B cell (primary cell): ENCODE results near the gene GUCY2F. TPM values are rescaled to one million over a fixed set of nuclear protein-coding genes. Genes with fewer than 3 reads are reported as not detected.

ENCODE experiments used
- ATAC-seq: fragments of 200-7000 bp; cut with Tn5 transposase; one replicate; pipeline ENCODE4 v1.10.0; 2021; ENCODE audit warnings: low read depth, mild to moderate bottlenecking, moderate number of reproducible peaks, moderate library complexity
- CTCF ChIA-PET: fragments of 350-600 bp; sonication (Branson Sonifier 250); formaldehyde crosslinking; loops from one replicate; lab custom pipeline; 2021; ENCODE audit warnings: antibody characterized with exemption, inconsistent platforms; lab: Charles Lee
- POLR2A ChIA-PET: fragments of 350-600 bp; sonication (Branson Sonifier 250); formaldehyde crosslinking; loops from one replicate; lab custom pipeline; 2021; ENCODE audit warnings: antibody characterized with exemption; lab: Charles Lee
- DNase-seq: peaks from one replicate; pipeline ENCODE4 v3.0.0; 2013
- H2AFZ ChIP-seq: 2 replicates; pipeline ENCODE4 v1.6.1; 2012; ENCODE audit warnings: mild to moderate bottlenecking, low read depth, low read length; ENCODE audit not compliant: insufficient read depth, poor library complexity, severe bottlenecking
- H3K27ac ChIP-seq, 2 donors: 1 replicate in 1 of 2; 2 replicates in 1 of 2; pipeline ENCODE4 v1.5.1; 2012 to 2013; ENCODE audit warnings: low read length in 2 of 2, mild to moderate bottlenecking in 2 of 2, moderate library complexity in 1 of 2
- H3K27me3 ChIP-seq, 4 experiments: fragments of 200-600 bp in 1 of 4; sonication (generic) in 1 of 4; replicated peaks in 1 of 4; 1 replicate in 2 of 4; 2 replicates in 2 of 4; pipeline versions ENCODE4 v1.6.1 to v1.7.0; 2013 to 2016; ENCODE audit warnings: low read length in 3 of 4, mild to moderate bottlenecking in 2 of 4, mixed read lengths in 1 of 4, moderate library complexity in 1 of 4; ENCODE audit not compliant: insufficient read depth in 4 of 4, control insufficient read depth in 3 of 4; ENCODE audit errors: control extremely low read depth in 1 of 4
- H3K36me3 ChIP-seq, 2 experiments: replicated peaks in 1 of 2; 1 replicate in 1 of 2; 2 replicates in 1 of 2; pipeline versions ENCODE4 v1.6.1 to v1.7.1; 2013; ENCODE audit warnings: low read length in 1 of 2; ENCODE audit not compliant: insufficient read depth in 2 of 2, control insufficient read depth in 1 of 2; ENCODE audit errors: control extremely low read depth in 1 of 2, extremely low read depth in 1 of 2
- H3K4me1 ChIP-seq, 2 donors: fragments of 200-600 bp in 1 of 2; sonication (generic) in 1 of 2; 1 replicate in 1 of 2; 2 replicates in 1 of 2; pipeline versions ENCODE4 v1.5.1 to v1.6.1; 2013 to 2017; ENCODE audit warnings: low read length in 2 of 2; ENCODE audit not compliant: control insufficient read depth in 2 of 2, insufficient read depth in 2 of 2
- H3K4me2 ChIP-seq: replicated peaks from 2 replicates; pipeline ENCODE3; 2012; ENCODE audit warnings: mild to moderate bottlenecking, low read depth, low read length; ENCODE audit not compliant: poor library complexity, severe bottlenecking
- H3K4me3 ChIP-seq, 5 experiments: fragments of 200-600 bp in 1 of 5; sonication (generic) in 1 of 5; 1 replicate in 3 of 5; 2 replicates in 2 of 5; pipeline versions ENCODE4 v1.5.1 to v1.7.0; 2011 to 2016; ENCODE audit warnings: low read length in 4 of 5, mild to moderate bottlenecking in 4 of 5, low read depth in 2 of 5, control low read depth in 1 of 5, moderate library complexity in 1 of 5; ENCODE audit not compliant: insufficient read depth in 1 of 5; ENCODE audit errors: control extremely low read depth in 1 of 5, extremely low read depth in 1 of 5
- H3K79me2 ChIP-seq: fragments of 200-600 bp; sonication (generic); one replicate; pipeline ENCODE4 v1.6.0; 2016; ENCODE audit warnings: low read length; ENCODE audit not compliant: control insufficient read depth, insufficient read depth
- H3K9ac ChIP-seq: fragments of 200-600 bp; sonication (generic); 2 replicates; pipeline ENCODE4 v1.6.1; 2017; ENCODE audit warnings: mild to moderate bottlenecking, low read length, moderate library complexity
- H3K9me3 ChIP-seq, 3 donors: one replicate each; pipeline versions ENCODE4 v1.6.1 to v1.7.1; 2013; ENCODE audit warnings: low read length in 2 of 3; ENCODE audit not compliant: control insufficient read depth in 2 of 3, insufficient read depth in 1 of 3; ENCODE audit errors: control extremely low read depth in 1 of 3
- H4K20me1 ChIP-seq: 2 replicates; pipeline ENCODE4 v1.6.0; 2012; ENCODE audit warnings: mild to moderate bottlenecking, low read length; ENCODE audit not compliant: insufficient read depth, control insufficient read depth, poor library complexity, severe bottlenecking
- H3K27ac Mint-ChIP-seq: one replicate; pipeline ENCODE4 v1.8.0; 2021; ENCODE audit warnings: mixed read lengths
- H3K27me3 Mint-ChIP-seq: one replicate; pipeline ENCODE4 v1.8.0; 2021; ENCODE audit warnings: mixed read lengths
- H3K4me1 Mint-ChIP-seq: one replicate; pipeline ENCODE4 v1.8.0; 2021; ENCODE audit warnings: mixed read lengths
- H3K4me3 Mint-ChIP-seq: one replicate; pipeline ENCODE4 v1.8.0; 2021; ENCODE audit warnings: mixed read lengths
- H3K9me3 Mint-ChIP-seq: one replicate; pipeline ENCODE4 v1.8.0; 2022; ENCODE audit warnings: mixed read lengths; ENCODE audit not compliant: insufficient read depth
- CTCF ChIP-seq: fragments of 200-600 bp; IDR thresholded peaks from one replicate; pipeline ENCODE4 v1.8.0; 2022; ENCODE audit warnings: antibody characterized with exemption, mild to moderate bottlenecking
- EZH2 ChIP-seq: IDR thresholded peaks from 2 replicates; pipeline ENCODE4 v1.6.1; 2012; ENCODE audit warnings: borderline replicate concordance, low read depth, mild to moderate bottlenecking, moderate library complexity, low read length; ENCODE audit not compliant: insufficient read depth, poor library complexity, severe bottlenecking
- WGBS: methylation state at CpG from one replicate; pipeline ENCODE4 v1.1.5; 2013; ENCODE audit warnings: missing lambda C conversion rate; ENCODE audit not compliant: insufficient coverage; 5-methylcytosine and 5-hydroxymethylcytosine counted together
- intact Hi-C: fragments of 100-400 bp; cut with micrococcal nuclease; formaldehyde crosslinking; loops from one replicate; pipeline ENCODE4 v1.10.0; 2022
- polyA plus RNA-seq: library from polyadenylated mRNA; depleted of rRNA; stranded (reverse); fragments of >200 nt; gene quantifications from 2 replicates; pipeline ENCODE4 v1.2.3, GENCODE V29; 2012
- total RNA-seq, 2 donors: library from RNA; stranded (reverse); fragments of 120-200 nt in 1 of 2; gene quantifications; 1 replicate in 1 of 2; 2 replicates in 1 of 2; pipeline versions ENCODE4 v1.2.3 to v1.2.4, GENCODE V29; 2013 to 2022

Gene GUCY2F
- total and polyA plus RNA-seq, 2 donors (not counting 1 experiment from before 2014, with no cell fraction given) = not detected

GRCh38 chrX:109345856-109346255 is 136.0 kb downstream of the GUCY2F start:
- Histone ChIP-seq H3K9me3 (no peaks in the 10 kb centered on the region), H3K79me2 (no peaks in the 10 kb centered on the region), H3K27ac (no peak overlapping the region), H3K4me2 (no peak overlapping the region), H3K4me3 (no peak overlapping the region), H2AFZ (no peak overlapping the region), H3K36me3 (no peaks in the 10 kb centered on the region), H3K4me1 (no peaks in the 10 kb centered on the region), H3K9ac (no peak overlapping the region), H3K27me3 (no peaks in the 10 kb centered on the region), H4K20me1 (no peaks in the 10 kb centered on the region)
- Mint-ChIP-seq H3K9me3 (no peaks in the 10 kb centered on the region), H3K27me3 (no peaks in the 10 kb centered on the region), H3K27ac (no peak overlapping the region), H3K4me1 (no peaks in the 10 kb centered on the region), H3K4me3 (no peak overlapping the region)
- intact Hi-C loops = no loop called here
- DNase-seq (no peak), ATAC-seq (no peak)
- ChIA-PET CTCF (no interaction called here), POLR2A (no interaction called here)
- TF ChIP-seq EZH2 (no peak), CTCF (no peak)

GRCh38 chrX:109344678-109345077 is 137.2 kb downstream of the GUCY2F start:
- DNase-seq = no peak
- Mint-ChIP-seq H3K27me3 (no peaks in the 10 kb centered on the region), H3K9me3 (no peaks in the 10 kb centered on the region), H3K4me3 (no peak overlapping the region), H3K27ac (no peak overlapping the region), H3K4me1 (no peaks in the 10 kb centered on the region)
- Histone ChIP-seq H3K9me3 (no peaks in the 10 kb centered on the region), H3K4me1 (no peaks in the 10 kb centered on the region), H3K36me3 (no peaks in the 10 kb centered on the region), H3K27ac (no peak overlapping the region), H3K9ac (no peak overlapping the region), H3K4me3 (no peak overlapping the region), H3K79me2 (no peaks in the 10 kb centered on the region), H3K27me3 (no peaks in the 10 kb centered on the region), H2AFZ (no peak overlapping the region), H3K4me2 (no peak overlapping the region), H4K20me1 (no peaks in the 10 kb centered on the region)
- POLR2A ChIA-PET = no interaction called here
- intact Hi-C loops = no loop called here
- TF ChIP-seq CTCF = no peak
- no peak for TF ChIP-seq EZH2
- no CpG with 5 or more reads among the region's 3 CpGs for WGBS
- ATAC-seq = no peak
- CTCF ChIA-PET = no interaction called here
